ENCODE data around the gene PFKL.

The PFKL gene

GRCh38 chr21:44363278-44363677 is 63.4 kb downstream of the PFKL start:
- no peak for DNase-seq (ENCODE audit: low spot score)

GRCh38 chr21:44364151-44365053 is 64.5 kb downstream of the PFKL start:
- no peak for DNase-seq (ENCODE audit: low spot score)

- no peak for DNase-seq (ENCODE audit: low spot score)
Observed at GRCh38 chr21:44365251-44365966, 65.6 kb downstream of the PFKL start.

GRCh38 chr21:44365967-44366585 is 66.2 kb downstream of the PFKL start:
- DNase-seq (ENCODE audit: low spot score): no peak

GRCh38 chr21:44366586-44367211 is 66.8 kb downstream of the PFKL start:
- no peak for DNase-seq (ENCODE audit: low spot score)

GRCh38 chr21:44368711-44369446 is 69.0 kb downstream of the PFKL start:
- DNase-seq (ENCODE audit: low spot score): no peak

- DNase-seq (ENCODE audit: low spot score): no peak
Observed at GRCh38 chr21:44370027-44370735, 70.3 kb downstream of the PFKL start.

- no peak for DNase-seq (ENCODE audit: low spot score)
Observed at GRCh38 chr21:44370786-44371410, 71.0 kb downstream of the PFKL start.

GRCh38 chr21:44371596-44371995 is 71.7 kb downstream of the PFKL start:
- DNase-seq (ENCODE audit: low spot score): no peak

- DNase-seq (ENCODE audit: low spot score): no peak
Observed at GRCh38 chr21:44372616-44373015, 72.8 kb downstream of the PFKL start.

GRCh38 chr21:44374601-44375280 is 74.9 kb downstream of the PFKL start:
- no peak for DNase-seq (ENCODE audit: low spot score)

- DNase-seq (ENCODE audit: low spot score): peak; percentile 11
Observed at GRCh38 chr21:44375281-44375651, 75.4 kb downstream of the PFKL start.

- no peak for DNase-seq (ENCODE audit: low spot score)
Observed at GRCh38 chr21:44375761-44376241, 75.9 kb downstream of the PFKL start.

- DNase-seq (ENCODE audit: low spot score): no peak
Observed at GRCh38 chr21:44376606-44377005, 76.8 kb downstream of the PFKL start.
